Mesenchymal stem cell (in vitro differentiated cells and primary cell): ENCODE results near the gene CCR6.
"Not testable (repeated sequence)": the region's sequence is repeated elsewhere in the genome, so short reads cannot be mapped to it uniquely, and the experiment has no call there.

ENCODE experiments used
- DNase-seq: peaks from one replicate; pipeline ENCODE4 v3.0.0-alpha.2; 2013
- H2AFZ ChIP-seq: one replicate; pipeline ENCODE4 v1.6.1; 2013; ENCODE audit warnings: low read depth, mild to moderate bottlenecking, control low read depth, inconsistent platforms, low read length, moderate library complexity
- H2AK5ac ChIP-seq: 2 replicates; pipeline ENCODE4 v1.6.1; 2013; ENCODE audit warnings: low read length, moderate library complexity, mild to moderate bottlenecking, inconsistent platforms; ENCODE audit not compliant: severe bottlenecking
- H2BK120ac ChIP-seq: one replicate; pipeline ENCODE4 v1.6.1; 2013; ENCODE audit warnings: low read depth, mild to moderate bottlenecking, inconsistent platforms, low read length, moderate library complexity
- H2BK12ac ChIP-seq, 2 experiments: one replicate each; pipeline ENCODE4 v1.6.1; 2013; ENCODE audit warnings: inconsistent platforms in 2 of 2, low read length in 2 of 2, mild to moderate bottlenecking in 2 of 2, moderate library complexity in 2 of 2, control low read depth in 1 of 2
- H2BK15ac ChIP-seq: one replicate; pipeline ENCODE4 v1.6.1; 2013; ENCODE audit warnings: mild to moderate bottlenecking, low read depth, inconsistent platforms; ENCODE audit not compliant: poor library complexity, severe bottlenecking
- H2BK5ac ChIP-seq: 2 replicates; pipeline ENCODE4 v1.6.1; 2013; ENCODE audit warnings: low read depth, mild to moderate bottlenecking, low read length, control low read depth, inconsistent platforms; ENCODE audit not compliant: poor library complexity, severe bottlenecking
- H3K14ac ChIP-seq, 2 experiments: one replicate each; pipeline ENCODE4 v1.6.1; 2013; ENCODE audit warnings: inconsistent platforms in 2 of 2, low read length in 2 of 2, control low read depth in 1 of 2, mild to moderate bottlenecking in 1 of 2, moderate library complexity in 1 of 2
- H3K18ac ChIP-seq, 2 experiments: one replicate each; pipeline ENCODE4 v1.6.1; 2013; ENCODE audit warnings: inconsistent platforms in 2 of 2, low read length in 2 of 2, control low read depth in 1 of 2, low read depth in 1 of 2, mild to moderate bottlenecking in 1 of 2
- H3K23ac ChIP-seq, 2 experiments: one replicate each; pipeline ENCODE4 v1.6.1; 2013; ENCODE audit warnings: inconsistent platforms in 2 of 2, low read length in 2 of 2, mild to moderate bottlenecking in 2 of 2, moderate library complexity in 2 of 2, control low read depth in 1 of 2
- H3K27ac ChIP-seq: 2 replicates; pipeline ENCODE4 v1.5.1; 2013; ENCODE audit warnings: mild to moderate bottlenecking, moderate library complexity, low read length, control low read depth, inconsistent platforms; ENCODE audit not compliant: poor library complexity, severe bottlenecking
- H3K27me3 ChIP-seq, 2 experiments: 2 replicates each; pipeline versions ENCODE4 v1.6.1 to v1.7.0; 2013; ENCODE audit warnings: low read length in 2 of 2, mild to moderate bottlenecking in 2 of 2, moderate library complexity in 2 of 2, control low read depth in 1 of 2, inconsistent platforms in 1 of 2; ENCODE audit not compliant: control insufficient read depth in 1 of 2, insufficient read depth in 1 of 2
- H3K36me3 ChIP-seq, 2 experiments: 2 replicates each; pipeline versions ENCODE4 v1.6.1 to v1.7.0; 2013; ENCODE audit warnings: low read length in 2 of 2, control low read depth in 1 of 2, inconsistent platforms in 1 of 2, low read depth in 1 of 2, mild to moderate bottlenecking in 1 of 2; ENCODE audit not compliant: insufficient read depth in 2 of 2, control insufficient read depth in 1 of 2
- H3K4ac ChIP-seq, 2 experiments: one replicate each; pipeline ENCODE4 v1.6.1; 2013; ENCODE audit warnings: inconsistent platforms in 2 of 2, low read length in 2 of 2, mild to moderate bottlenecking in 2 of 2, moderate library complexity in 2 of 2, control low read depth in 1 of 2, low read depth in 1 of 2
- H3K4me1 ChIP-seq: 2 replicates; pipeline ENCODE4 v1.6.1; 2013; ENCODE audit warnings: low read depth, low read length, control low read depth; ENCODE audit not compliant: control insufficient read depth, insufficient read depth
- H3K4me2 ChIP-seq: 2 replicates; pipeline ENCODE4 v1.6.1; 2013; ENCODE audit warnings: low read length, mild to moderate bottlenecking, inconsistent platforms; ENCODE audit not compliant: poor library complexity, severe bottlenecking
- H3K4me3 ChIP-seq, 2 experiments: 2 replicates each; pipeline versions ENCODE4 v1.5.1 to v1.7.0; 2013; ENCODE audit warnings: low read length in 2 of 2, mild to moderate bottlenecking in 2 of 2, control low read depth in 1 of 2, low read depth in 1 of 2; ENCODE audit not compliant: insufficient read depth in 1 of 2
- H3K79me1 ChIP-seq: replicated peaks from 2 replicates; pipeline ENCODE4 v1.6.1; 2013; ENCODE audit warnings: mild to moderate bottlenecking, control low read depth, low read length, inconsistent platforms; ENCODE audit not compliant: poor library complexity, severe bottlenecking
- H3K9ac ChIP-seq: 2 replicates; pipeline ENCODE4 v1.7.0; 2013; ENCODE audit warnings: mild to moderate bottlenecking, low read length, moderate library complexity
- H3K9me3 ChIP-seq: 2 replicates; pipeline ENCODE4 v1.7.0; 2013; ENCODE audit warnings: mild to moderate bottlenecking, low read length; ENCODE audit not compliant: control insufficient read depth
- H4K8ac ChIP-seq: one replicate; pipeline ENCODE4 v1.6.1; 2013; ENCODE audit warnings: inconsistent platforms, mild to moderate bottlenecking, low read length, moderate library complexity
- H4K91ac ChIP-seq: one replicate; pipeline ENCODE4 v1.6.1; 2013; ENCODE audit warnings: mild to moderate bottlenecking, low read length, inconsistent platforms
- WGBS: methylation state at CpG from one replicate; pipeline ENCODE4 v1.1.7; 2013; ENCODE audit warnings: mixed read lengths; 5-methylcytosine and 5-hydroxymethylcytosine counted together

The CCR6 gene

DNA sequence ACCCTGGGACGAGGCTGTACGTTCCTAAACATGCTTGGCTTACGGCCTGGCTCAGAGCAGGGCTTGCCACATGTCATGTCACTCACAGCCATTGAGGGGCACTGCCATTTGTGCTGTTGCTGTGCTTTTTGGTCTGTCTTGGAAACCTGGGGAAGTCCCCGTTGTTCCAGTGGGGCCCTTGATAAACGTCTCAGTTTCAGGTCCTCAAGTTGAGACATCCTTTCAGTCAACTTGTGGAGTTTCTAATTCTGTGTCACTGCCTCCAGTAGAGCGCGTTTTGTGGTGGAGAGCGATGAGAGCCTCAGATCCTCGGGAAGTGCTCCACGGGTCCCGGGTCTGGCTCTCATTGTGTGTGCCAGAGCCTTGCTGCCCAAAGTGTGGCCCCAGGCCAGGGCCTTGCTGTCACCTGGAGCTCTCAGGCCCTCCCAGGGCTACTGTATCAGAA, 43.0 kb upstream of the CCR6 start:
- H3K36me3 ChIP-seq, result no peaks in the 10 kb centered on the region
- no peak overlapping the region for H2BK120ac ChIP-seq
- H3K4me2 ChIP-seq, result no peak overlapping the region
- no peak overlapping the region for H2BK5ac ChIP-seq
- no peak overlapping the region for H3K4ac ChIP-seq
- no peak overlapping the region for H2BK15ac ChIP-seq
- WGBS, result 83% methylated on average over 11 of the region's 11 CpGs
- no peak for DNase-seq
- H3K27ac ChIP-seq, result no peak overlapping the region
- no peaks in the 10 kb centered on the region for H3K79me1 ChIP-seq
- H3K4me1 ChIP-seq, result no peaks in the 10 kb centered on the region
- no peak overlapping the region for H3K9ac ChIP-seq
- H4K91ac ChIP-seq, result no peak overlapping the region
- H2AFZ ChIP-seq, result no peak overlapping the region
- H3K14ac ChIP-seq, result no peak overlapping the region
- no peak overlapping the region for H4K8ac ChIP-seq
- H2AK5ac ChIP-seq, result no peak overlapping the region
- H3K27me3 ChIP-seq, result no peaks in the 10 kb centered on the region
- no peak overlapping the region for H3K23ac ChIP-seq
- no peak overlapping the region for H2BK12ac ChIP-seq
- H3K4me3 ChIP-seq, result no peak overlapping the region
- H3K9me3 ChIP-seq, result no peaks in the 10 kb centered on the region
- H3K18ac ChIP-seq, result no peak overlapping the region

DNA sequence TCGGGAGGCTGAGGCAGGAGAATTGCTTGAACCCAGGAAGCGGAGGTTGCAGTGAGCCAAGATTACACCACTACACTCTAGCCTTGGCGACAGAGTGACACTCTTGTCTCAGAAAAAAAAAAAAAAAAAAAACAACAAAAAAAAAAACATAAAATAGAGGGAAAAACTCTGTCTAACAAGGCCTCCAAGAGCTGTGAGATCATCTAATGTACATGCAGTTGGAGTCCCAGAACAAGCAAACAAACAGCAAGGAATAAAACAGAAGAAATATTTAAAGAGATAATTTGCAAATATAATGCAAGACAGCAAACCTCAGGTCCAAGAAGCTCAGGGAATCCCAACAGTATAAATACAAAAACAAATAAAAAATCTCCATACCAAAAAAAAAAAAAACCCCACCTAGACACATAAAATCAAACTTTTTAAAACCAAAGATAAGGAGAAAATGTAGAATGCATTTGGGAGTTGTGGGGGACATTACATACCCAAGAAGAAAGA, 35.0 kb upstream of the CCR6 start:
- no peak for DNase-seq
- Histone ChIP-seq H4K91ac (no peak overlapping the region), H3K79me1 (no peaks in the 10 kb centered on the region), H3K4me3 (no peak overlapping the region), H3K4ac (no peak overlapping the region), H2AK5ac (no peak overlapping the region), H2BK12ac (no peak overlapping the region), H3K36me3 (no peaks in the 10 kb centered on the region), H3K27ac (no peak overlapping the region), H3K14ac (no peak overlapping the region), H3K27me3 (no peaks in the 10 kb centered on the region), H3K18ac (no peak overlapping the region), H3K23ac (no peak overlapping the region), H3K4me2 (no peak overlapping the region), H3K9ac (no peak overlapping the region), H2BK120ac (no peak overlapping the region), H2BK5ac (no peak overlapping the region), H2AFZ (no peak overlapping the region), H2BK15ac (no peak overlapping the region), H4K8ac (no peak overlapping the region), H3K9me3 (peaks cover 7% of the 10 kb centered on the region), H3K4me1 (no peaks in the 10 kb centered on the region)
- no CpG with 5 or more reads among the region's 3 CpGs for WGBS

DNA sequence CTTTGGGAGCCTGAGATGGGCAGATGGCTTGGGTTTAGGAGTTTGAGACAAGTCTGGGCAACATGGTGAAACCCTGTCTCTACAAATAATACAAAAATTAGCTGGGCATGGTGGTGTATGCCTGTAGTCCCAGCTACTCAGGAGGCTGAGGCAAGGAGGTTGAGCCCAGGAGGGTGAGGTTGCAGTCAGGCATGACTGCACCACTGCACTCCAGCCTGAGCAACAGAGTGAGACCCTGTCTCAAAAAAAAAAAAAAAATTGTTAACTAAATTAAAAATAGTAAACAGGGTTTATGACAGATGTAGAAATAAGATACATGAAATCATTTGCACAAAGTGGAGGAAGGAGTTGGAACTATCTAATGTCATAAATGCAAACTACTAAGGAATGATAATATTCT, 34.2 kb upstream of the CCR6 start:
- H3K27ac ChIP-seq, H3K23ac ChIP-seq, H3K27me3 ChIP-seq, H3K4ac ChIP-seq, H3K4me1 ChIP-seq, H2BK5ac ChIP-seq, H3K9me3 ChIP-seq, H3K36me3 ChIP-seq, H3K4me2 ChIP-seq, H2AFZ ChIP-seq, H2AK5ac ChIP-seq, H4K8ac ChIP-seq, H2BK15ac ChIP-seq, H3K4me3 ChIP-seq, DNase-seq, H3K79me1 ChIP-seq, H3K14ac ChIP-seq, H3K18ac ChIP-seq, H2BK120ac ChIP-seq, H4K91ac ChIP-seq, H3K9ac ChIP-seq, H2BK12ac ChIP-seq: not testable (repeated sequence)

DNA sequence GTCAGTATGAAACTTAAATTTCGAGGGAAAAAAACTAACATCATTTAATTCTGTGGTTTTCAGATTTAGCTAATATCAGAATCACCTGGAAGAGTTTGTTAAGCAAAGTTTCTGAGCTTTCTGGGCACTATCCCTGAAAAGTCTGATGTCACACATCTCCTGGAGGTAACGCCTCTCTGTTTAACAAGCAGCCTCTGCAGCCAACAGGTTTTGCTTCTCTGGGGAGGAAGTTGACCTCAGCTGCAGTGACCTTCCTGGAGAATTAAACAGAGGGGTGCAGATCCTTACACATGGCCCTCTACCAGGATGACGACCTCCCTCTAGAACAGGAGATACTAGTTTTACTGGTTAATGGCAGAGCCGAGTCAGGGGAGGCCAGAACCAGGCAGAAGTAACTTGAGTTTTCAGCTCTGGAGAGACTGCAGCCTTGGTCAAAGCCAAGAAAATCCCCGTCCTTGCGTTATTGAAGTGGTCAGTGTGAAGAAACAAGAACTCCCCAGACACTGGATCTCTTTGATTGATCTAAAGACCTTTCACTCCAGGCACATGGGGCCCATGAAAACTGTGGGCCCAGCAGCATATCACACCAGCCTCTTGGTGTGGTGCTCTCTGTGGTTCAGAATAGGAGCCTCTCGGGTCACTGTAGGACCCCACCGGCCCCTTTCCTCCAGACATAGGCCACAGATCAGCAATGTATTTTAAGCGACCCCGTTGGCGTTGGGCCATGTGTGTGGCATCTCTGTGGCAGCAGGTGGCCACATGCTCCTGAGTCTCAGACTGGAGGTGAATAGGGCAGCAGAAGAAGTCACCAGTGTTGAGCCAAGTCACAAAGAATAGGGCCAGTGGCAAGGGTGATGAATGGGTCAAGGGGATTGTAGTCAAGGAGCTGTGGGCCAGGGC, 33.4 kb upstream of the CCR6 start:
- WGBS, result 84% methylated on average over 10 of the region's 11 CpGs
- Histone ChIP-seq H3K36me3 (no peaks in the 10 kb centered on the region), H4K8ac (no peak overlapping the region), H2BK5ac (no peak overlapping the region), H2AK5ac (no peak overlapping the region), H2BK12ac (no peak overlapping the region), H3K27ac (no peak overlapping the region), H3K18ac (no peak overlapping the region), H3K14ac (no peak overlapping the region), H3K27me3 (no peaks in the 10 kb centered on the region), H3K4ac (no peak overlapping the region), H3K23ac (no peak overlapping the region), H3K79me1 (no peaks in the 10 kb centered on the region), H3K9me3 (peaks cover 7% of the 10 kb centered on the region), H2BK15ac (no peak overlapping the region), H2AFZ (no peak overlapping the region), H3K9ac (no peak overlapping the region), H3K4me1 (no peaks in the 10 kb centered on the region), H3K4me2 (no peak overlapping the region), H4K91ac (no peak overlapping the region), H3K4me3 (no peak overlapping the region), H2BK120ac (no peak overlapping the region)
- no peak for DNase-seq
